ENCODE results near the gene PIK3IP1. TPM values are rescaled to one million over a fixed set of nuclear protein-coding genes. Genes with fewer than 3 reads are reported as not detected.

The PIK3IP1 gene
- total and polyA plus RNA-seq, 2 of the 8 experiments (the other 6 are each of a cell fraction or from before 2014, with no cell fraction given): 1.00 to 1.3 TPM

DNA sequence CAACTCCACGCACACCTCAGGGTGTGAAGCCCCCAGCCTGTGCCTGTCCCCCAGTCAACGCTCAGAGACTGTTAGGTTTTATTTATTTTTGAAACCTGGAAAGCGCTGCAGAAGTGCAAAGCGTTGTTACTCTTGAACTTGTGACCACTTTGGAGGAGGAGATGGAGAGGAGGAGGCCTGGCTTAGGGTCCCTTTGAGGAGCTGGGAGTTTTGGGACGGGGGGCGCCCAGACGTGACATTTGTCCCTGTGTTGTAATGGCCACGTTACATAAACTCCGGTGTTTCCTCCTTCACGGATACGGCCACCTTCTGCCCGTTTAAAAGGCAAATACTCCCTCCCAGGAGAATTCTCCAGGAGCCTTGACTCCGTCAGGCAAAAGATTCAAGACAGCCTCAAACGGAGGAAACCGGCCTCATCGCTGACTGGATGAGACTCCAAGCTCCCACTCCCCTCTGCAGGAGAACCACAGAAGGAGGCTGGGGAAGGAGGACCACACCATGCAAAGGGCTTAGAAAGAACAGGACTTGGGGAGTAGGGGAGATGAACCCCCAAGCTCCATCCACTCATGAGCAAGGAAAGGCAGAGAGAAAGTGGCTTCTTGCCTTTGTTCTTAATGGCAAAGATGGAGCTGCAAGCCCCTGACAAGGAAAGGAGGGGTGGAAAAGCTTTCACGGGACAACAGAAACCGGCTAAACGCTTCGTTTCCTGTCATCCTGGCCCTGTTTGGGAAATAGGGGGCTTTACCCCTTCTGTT, 630 bp downstream of the PIK3IP1 start:
- H3K79me2 ChIP-seq (ENCODE audit: control insufficient read depth in 1 of 2, insufficient read depth in 2 of 2, low read length in 2 of 2): no peaks in the 10 kb centered on the region
- H3K27me3 ChIP-seq (replicated peaks in 1 of 4; ENCODE audit: control insufficient read depth in 3 of 4, extremely low read depth in 1 of 4, insufficient read depth in 3 of 4, low read length in 3 of 4): peaks cover 6 to 30% (median 20%) of the 10 kb centered on the region in 4 experiments; a peak in 6 of 7 replicates
- no peaks in the 10 kb centered on the region for H4K20me1 ChIP-seq (replicated peaks in 1 of 2; ENCODE audit: control insufficient read depth in 1 of 2, insufficient read depth in 2 of 2, low read length in 2 of 2)
- peaks cover 0 to 14% (median 5%) of the 10 kb centered on the region in 4 experiments; a peak in 4 of 7 replicates for H3K4me1 ChIP-seq (replicated peaks in 1 of 4; ENCODE audit: control insufficient read depth in 3 of 4, insufficient read depth in 4 of 4, low read length in 3 of 4)
- H3K36me3 ChIP-seq (ENCODE audit: control insufficient read depth in 2 of 4, insufficient read depth in 4 of 4, low read length in 3 of 4): no peaks in the 10 kb centered on the region
- H2BK15ac ChIP-seq (ENCODE audit: low read length): no peak overlapping the region
- peak overlapping the region; percentile 2 for H3K4ac ChIP-seq (replicated peaks; ENCODE audit: insufficient read length, low read depth, low read length)
- no peak overlapping the region for H3K56ac ChIP-seq (replicated peaks; ENCODE audit: insufficient read length, low read depth, low read length)
- CTCF ChIA-PET (ENCODE audit: partially characterized antibody): interaction anchor here (0.6 to 4.3 kb wide), 16 partner anchors 9 to 186 kb away, joined by 3 to 25 read pairs (median 4); partner anchors contain the start of gene LIMK2
- no peaks in the 10 kb centered on the region for H3K9me3 ChIP-seq (ENCODE audit: insufficient read depth in 2 of 2, low read depth in 1 of 2, low read length in 1 of 2)
- H2BK120ac ChIP-seq (replicated peaks; ENCODE audit: low read depth, low read length): no peak overlapping the region
- no peak overlapping the region for H3K27ac ChIP-seq (ENCODE audit: low read depth, low read length)
- no peak overlapping the region; the same call in 1 of the 2 replicates for H4K8ac ChIP-seq (ENCODE audit: extremely low read depth, insufficient read depth, low read length)
- H2AFZ ChIP-seq (ENCODE audit: low read length): peak overlapping the region; percentile 85
- peak overlapping the region in 2 of 4 experiments; percentile 4 to 20; a peak in 2 of 7 replicates for H3K9ac ChIP-seq (replicated peaks in 1 of 4; ENCODE audit: extremely low read depth in 1 of 4, low read depth in 3 of 4, low read length in 3 of 4)
- H3K18ac ChIP-seq (ENCODE audit: extremely low read depth, low read length): no peak overlapping the region
- 0 out of 2 replicates have a peak, but pooled peaks have one; percentile 26 for TF ChIP-seq SUZ12 (IDR thresholded peaks at IDR 0.05; ENCODE audit: low read length)
- TF ChIP-seq BACH1 (IDR thresholded peaks at IDR 0.05; ENCODE audit: low read length): no peak
- no peak overlapping the region for H3K14ac ChIP-seq (ENCODE audit: insufficient read length)
- H3K23ac ChIP-seq (ENCODE audit: insufficient read length): no peak overlapping the region
- FAIRE-seq (no peak), DNase-seq (ENCODE audit: low read depth in 1 of 2, low spot score in 2 of 2) (no peak)
- H2BK5ac ChIP-seq (ENCODE audit: low read depth, low read length): peak overlapping the region; percentile 3; the same call in 1 of the 2 replicates
- H3K4me2 ChIP-seq (ENCODE audit: insufficient read depth in 1 of 2, low read depth in 2 of 2, low read length in 2 of 2): peak overlapping the region; percentile 94 to 97
- peaks cover 8% of the 10 kb centered on the region for H3K23me2 ChIP-seq (ENCODE audit: low read depth, low read length)
- H4K5ac ChIP-seq (ENCODE audit: insufficient read length, low read depth, low read length): no peak overlapping the region
- peak overlapping the region; percentile 11 for H2BK12ac ChIP-seq (ENCODE audit: low read depth, low read length)
- POLR2A ChIA-PET (ENCODE audit: partially characterized antibody): interaction anchor here (0.5 to 2.3 kb wide), 9 partner anchors 10 to 70 kb away, joined by 3 to 13 read pairs (median 3); partner anchors contain the start of gene PATZ1
- no peak overlapping the region for H2BK20ac ChIP-seq (ENCODE audit: low read length)
- H4K91ac ChIP-seq (replicated peaks; ENCODE audit: insufficient read length, low read length): no peak overlapping the region
- H3K79me1 ChIP-seq (ENCODE audit: low read depth, low read length): no peaks in the 10 kb centered on the region
- no peak overlapping the region for H2AK5ac ChIP-seq (ENCODE audit: low read depth, low read length)
- peak overlapping the region; percentile 23 to 64 (median 49); a peak in 7 of 8 replicates for H3K4me3 ChIP-seq (ENCODE audit: extremely low read depth in 1 of 4, insufficient read depth in 2 of 4, low read depth in 3 of 4, low read length in 4 of 4)
- 19% methylated on average over 19 of the region's 20 CpGs; no CpG with 5 or more reads in 1 of the 2 experiments for WGBS, 2 experiments (ENCODE audit: extremely low coverage in 1 of 2, insufficient coverage in 1 of 2, insufficient read length in 1 of 2, insufficient replicate concordance in 2 of 2, low coverage in 1 of 2, low lambda C conversion rate in 2 of 2, missing lambda C conversion rate in 1 of 2)
